Esophagus muscularis mucosa (tissue), 3 donors: ENCODE measurements around the gene TAC4.

Experiments
- POLR2A ChIP-seq: fragments of 450-650 bp; IDR thresholded peaks from one replicate; pipeline ENCODE4 v1.6.1; 2017; ENCODE audit warnings: antibody characterized with exemption, moderate library complexity, mild to moderate bottlenecking, low read depth
- TF ChIP-seq, protein P1 (sequence below), 3 experiments: fragments of 200-600 bp in 2 of 3; fragments of 450-650 bp in 1 of 3; sonication (generic) in 2 of 3; IDR thresholded peaks; one replicate each; pipeline ENCODE4 v1.5.1; 2017 to 2019; ENCODE audit warnings: antibody characterized with exemption in 3 of 3, mild to moderate bottlenecking in 2 of 3, moderate library complexity in 1 of 3

DNA sequence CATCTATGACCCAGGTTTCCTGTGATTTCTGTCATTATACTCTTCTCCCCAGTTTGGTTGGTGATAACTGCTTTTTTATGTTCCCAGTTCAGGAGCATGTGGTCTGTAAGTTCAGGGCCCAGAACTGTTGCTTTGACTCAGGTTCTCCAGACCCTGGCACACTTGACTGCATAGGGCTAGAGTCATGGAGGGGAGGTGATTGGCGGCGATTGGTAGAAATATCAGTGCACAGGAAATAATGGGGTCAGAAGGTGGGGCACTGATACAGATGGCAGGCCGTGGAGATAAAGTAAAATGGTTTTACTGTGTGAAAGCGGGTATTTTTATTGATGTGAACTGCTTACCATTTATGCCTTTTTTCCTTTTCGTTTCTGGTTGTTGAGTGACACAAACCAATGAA lies 28.7 kb downstream of the TAC4 start:
- no peak for TF ChIP-seq POLR2A
- TF ChIP-seq, protein P1, sequence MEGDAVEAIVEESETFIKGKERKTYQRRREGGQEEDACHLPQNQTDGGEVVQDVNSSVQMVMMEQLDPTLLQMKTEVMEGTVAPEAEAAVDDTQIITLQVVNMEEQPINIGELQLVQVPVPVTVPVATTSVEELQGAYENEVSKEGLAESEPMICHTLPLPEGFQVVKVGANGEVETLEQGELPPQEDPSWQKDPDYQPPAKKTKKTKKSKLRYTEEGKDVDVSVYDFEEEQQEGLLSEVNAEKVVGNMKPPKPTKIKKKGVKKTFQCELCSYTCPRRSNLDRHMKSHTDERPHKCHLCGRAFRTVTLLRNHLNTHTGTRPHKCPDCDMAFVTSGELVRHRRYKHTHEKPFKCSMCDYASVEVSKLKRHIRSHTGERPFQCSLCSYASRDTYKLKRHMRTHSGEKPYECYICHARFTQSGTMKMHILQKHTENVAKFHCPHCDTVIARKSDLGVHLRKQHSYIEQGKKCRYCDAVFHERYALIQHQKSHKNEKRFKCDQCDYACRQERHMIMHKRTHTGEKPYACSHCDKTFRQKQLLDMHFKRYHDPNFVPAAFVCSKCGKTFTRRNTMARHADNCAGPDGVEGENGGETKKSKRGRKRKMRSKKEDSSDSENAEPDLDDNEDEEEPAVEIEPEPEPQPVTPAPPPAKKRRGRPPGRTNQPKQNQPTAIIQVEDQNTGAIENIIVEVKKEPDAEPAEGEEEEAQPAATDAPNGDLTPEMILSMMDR (IDR thresholded peaks at IDR 0.05), result no peak
